NT2/D1 (cell line): ENCODE measurements around the gene TRABD.

Source experiments
- YY1 ChIP-seq: IDR thresholded peaks from 2 replicates; pipeline ENCODE4 v1.6.1; 2011; ENCODE audit not compliant: insufficient read length, insufficient read depth
- ZNF274 ChIP-seq: IDR thresholded peaks from 2 replicates; pipeline ENCODE4 v1.6.1; 2011; ENCODE audit warnings: mild to moderate bottlenecking, low read depth, low read length

DNA sequence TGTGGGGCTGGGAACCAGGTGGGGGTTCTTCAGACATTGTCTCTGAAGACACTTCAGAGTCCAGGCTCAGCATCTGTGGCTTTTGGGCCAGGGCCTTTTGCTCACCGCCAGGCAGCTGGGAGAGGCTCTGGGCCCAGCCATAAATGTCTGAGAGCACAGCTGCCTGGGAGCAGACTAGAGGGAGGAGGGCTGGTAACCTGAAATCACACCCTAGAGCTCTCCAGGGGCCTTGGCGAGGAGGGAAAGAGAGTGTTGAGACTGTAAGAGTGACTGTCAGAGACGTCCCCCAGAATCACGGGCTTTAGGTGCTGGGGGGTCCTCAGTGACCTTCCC, 4.1 kb downstream of the TRABD start:
- no peak for TF ChIP-seq YY1
- TF ChIP-seq ZNF274: no peak
